Erythroblast (primary cell): ENCODE data around the gene SPON1.

ENCODE experiments used
- GATA1 ChIP-seq: IDR thresholded peaks from 2 replicates; pipeline ENCODE4 v1.6.1; 2011; ENCODE audit warnings: low read depth, mild to moderate bottlenecking, control low read depth, low read length, moderate library complexity
- POLR2A ChIP-seq: IDR thresholded peaks from 2 replicates; pipeline ENCODE4 v1.6.1; 2011; ENCODE audit warnings: mild to moderate bottlenecking, low read length

DNA sequence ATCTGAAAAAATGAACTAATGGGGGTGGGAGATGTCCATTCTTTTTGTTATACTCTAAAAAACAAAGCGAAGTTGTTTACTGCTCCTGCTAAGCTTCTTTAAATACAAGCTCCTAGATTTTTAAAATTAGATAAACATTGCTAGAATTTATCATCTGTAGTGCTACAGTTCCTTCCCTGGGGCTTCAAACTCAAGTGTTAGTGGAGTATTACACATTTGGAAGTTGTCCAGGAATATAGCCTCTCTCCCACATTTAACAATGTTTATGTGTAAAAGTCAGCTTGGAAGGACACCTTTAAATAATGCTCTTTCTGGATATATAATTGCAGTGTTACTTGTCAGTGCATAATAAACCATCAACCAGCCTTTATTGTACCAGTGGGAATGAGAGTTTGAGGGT, 155.5 kb downstream of the SPON1 start:
- TF ChIP-seq POLR2A, result no peak
- TF ChIP-seq GATA1, result no peak
